ENCODE results near the gene MRPL51.

DNA sequence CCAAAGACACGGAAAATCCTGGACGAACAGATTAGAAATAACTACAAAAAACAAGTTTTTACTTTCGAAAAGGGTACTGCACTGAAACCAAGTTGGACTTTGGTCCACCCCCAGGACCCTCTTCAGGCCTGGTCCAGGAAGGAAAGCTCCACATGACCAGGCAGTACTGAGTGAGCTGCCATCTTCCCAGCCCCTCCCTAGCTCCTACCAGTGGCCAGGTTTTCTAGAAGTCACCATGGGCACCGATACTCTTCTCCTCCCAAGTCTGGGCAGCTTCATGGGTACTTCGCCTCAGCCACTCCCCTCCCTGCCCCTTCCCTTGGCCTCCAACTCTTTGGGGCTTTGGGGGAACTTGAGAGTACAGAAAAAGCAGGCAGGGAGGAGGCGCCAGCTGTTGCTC, 29.2 kb downstream of the MRPL51 start:
- TF ChIP-seq, protein P1, sequence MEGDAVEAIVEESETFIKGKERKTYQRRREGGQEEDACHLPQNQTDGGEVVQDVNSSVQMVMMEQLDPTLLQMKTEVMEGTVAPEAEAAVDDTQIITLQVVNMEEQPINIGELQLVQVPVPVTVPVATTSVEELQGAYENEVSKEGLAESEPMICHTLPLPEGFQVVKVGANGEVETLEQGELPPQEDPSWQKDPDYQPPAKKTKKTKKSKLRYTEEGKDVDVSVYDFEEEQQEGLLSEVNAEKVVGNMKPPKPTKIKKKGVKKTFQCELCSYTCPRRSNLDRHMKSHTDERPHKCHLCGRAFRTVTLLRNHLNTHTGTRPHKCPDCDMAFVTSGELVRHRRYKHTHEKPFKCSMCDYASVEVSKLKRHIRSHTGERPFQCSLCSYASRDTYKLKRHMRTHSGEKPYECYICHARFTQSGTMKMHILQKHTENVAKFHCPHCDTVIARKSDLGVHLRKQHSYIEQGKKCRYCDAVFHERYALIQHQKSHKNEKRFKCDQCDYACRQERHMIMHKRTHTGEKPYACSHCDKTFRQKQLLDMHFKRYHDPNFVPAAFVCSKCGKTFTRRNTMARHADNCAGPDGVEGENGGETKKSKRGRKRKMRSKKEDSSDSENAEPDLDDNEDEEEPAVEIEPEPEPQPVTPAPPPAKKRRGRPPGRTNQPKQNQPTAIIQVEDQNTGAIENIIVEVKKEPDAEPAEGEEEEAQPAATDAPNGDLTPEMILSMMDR (IDR thresholded peaks at IDR 0.05) = no peak
- no peak for TF ChIP-seq POLR2A (IDR thresholded peaks at IDR 0.05)
